ENCODE results near the gene SMARCD3. TPM values are rescaled to one million over a fixed set of nuclear protein-coding genes. Genes with fewer than 3 reads are reported as not detected.

The SMARCD3 gene
- total and polyA plus RNA-seq, 3 donors from 2014 or later, result 55.1 to 122 (median 94.0) TPM

- DNase-seq, result no peak
- Histone ChIP-seq H3K27ac (no peak overlapping the region), H3K9me3 (no peaks in the 10 kb centered on the region), H3K4me3 (no peak overlapping the region), H3K36me3 (ENCODE audit: low read depth, missing control alignments) (no peaks in the 10 kb centered on the region), H3K27me3 (no peaks in the 10 kb centered on the region), H3K4me1 (no peaks in the 10 kb centered on the region)
- intact Hi-C loops (cut with DNase I; ENCODE audit: low total_unique reads), result no loop called here
- TF ChIP-seq POLR2A (IDR thresholded peaks at IDR 0.05), result no peak
- no peak for TF ChIP-seq CTCF (IDR thresholded peaks at IDR 0.05)
- 91 to 95% methylated on average over 12 to 14 of the region's 14 CpGs for WGBS, 2 donors
Observed at GRCh38 chr7:151193203-151193978, 55.1 kb downstream of the SMARCD3 start.

- no peak for TF ChIP-seq POLR2A (IDR thresholded peaks at IDR 0.05)
Observed at GRCh38 chr7:151192002-151192539, 56.4 kb downstream of the SMARCD3 start.

GRCh38 chr7:151191544-151191943 lies 57.0 kb downstream of the SMARCD3 start:
- TF ChIP-seq POLR2A (IDR thresholded peaks at IDR 0.05), result no peak
- TF ChIP-seq CTCF (IDR thresholded peaks at IDR 0.05), result no peak
- no peaks in the 10 kb centered on the region for H3K27me3 ChIP-seq
- 83 to 87% methylated on average over 8 to 12 of the region's 12 CpGs for WGBS, 2 donors
- H3K36me3 ChIP-seq (ENCODE audit: low read depth, missing control alignments), result no peaks in the 10 kb centered on the region
- intact Hi-C loops (cut with DNase I; ENCODE audit: low total_unique reads), result no loop called here
- H3K9me3 ChIP-seq, result no peaks in the 10 kb centered on the region
- no peaks in the 10 kb centered on the region for H3K4me1 ChIP-seq
- H3K27ac ChIP-seq, result no peak overlapping the region
- no peak overlapping the region for H3K4me3 ChIP-seq
- DNase-seq, result no peak

More at GRCh38 chr7:151192002-151192539, 56.4 kb downstream of the SMARCD3 start:
- no peak overlapping the region for H3K27ac ChIP-seq
- WGBS, 2 donors, result 96 to 100% methylated on average over 1 to 23 of the region's 23 CpGs
- DNase-seq, result no peak
- intact Hi-C loops (cut with DNase I; ENCODE audit: low total_unique reads), result no loop called here
- H3K4me1 ChIP-seq, result no peaks in the 10 kb centered on the region
- H3K9me3 ChIP-seq, result no peaks in the 10 kb centered on the region
- H3K36me3 ChIP-seq (ENCODE audit: low read depth, missing control alignments), result no peaks in the 10 kb centered on the region
- H3K27me3 ChIP-seq, result no peaks in the 10 kb centered on the region
- H3K4me3 ChIP-seq, result no peak overlapping the region

GRCh38 chr7:151189038-151189437 lies 59.5 kb downstream of the SMARCD3 start:
- H3K4me1 ChIP-seq, result no peaks in the 10 kb centered on the region
- no peak for DNase-seq
- TF ChIP-seq CTCF (IDR thresholded peaks at IDR 0.05) (no peak), POLR2A (IDR thresholded peaks at IDR 0.05) (no peak)
- H3K4me3 ChIP-seq, result no peak overlapping the region
- H3K9me3 ChIP-seq, result no peaks in the 10 kb centered on the region
- H3K27me3 ChIP-seq, result no peaks in the 10 kb centered on the region
- intact Hi-C loops (cut with DNase I; ENCODE audit: low total_unique reads), result no loop called here
- WGBS, 2 donors, result 75 to 92% methylated on average over 4 of the region's 4 CpGs
- no peak overlapping the region for H3K27ac ChIP-seq
- H3K36me3 ChIP-seq (ENCODE audit: low read depth, missing control alignments), result no peaks in the 10 kb centered on the region

MicroRNA genes within 50 kb of the gene (microRNA counts, 767-probe panel; counts per million panel counts)
- microRNA hsa-miR-671-3p (0 to 152 counts per million in 2 donors), microRNA hsa-miR-671-5p (0 to 152 counts per million in 2 donors)

Other genes with a start within 250 kb of the SMARCD3 start
- gene ATG9B, start 224.2 kb downstream of the SMARCD3 start, total RNA-seq, result 10 to 100 TPM; 14.9 to 29.7 TPM
- 24.8 TPM for gene ATG9B, start 224.2 kb downstream of the SMARCD3 start, polyA plus RNA-seq (ENCODE audit: insufficient read depth, low read depth, low replicate concordance)
- gene ABCB8, start 220.2 kb downstream of the SMARCD3 start, total RNA-seq, result 10 to 100 TPM; 59.6 to 76.8 TPM
- gene ABCB8, start 220.2 kb downstream of the SMARCD3 start, polyA plus RNA-seq (ENCODE audit: insufficient read depth, low read depth, low replicate concordance), result 34.9 TPM
- 10 to 100 TPM; 27.5 to 37.9 TPM for gene ASIC3, start 200.2 kb downstream of the SMARCD3 start, total RNA-seq
- 20.8 TPM for gene ASIC3, start 200.2 kb downstream of the SMARCD3 start, polyA plus RNA-seq (ENCODE audit: insufficient read depth, low read depth, low replicate concordance)
- 10 to 100 TPM; 10.5 to 15.4 TPM for gene CDK5, start 190.8 kb downstream of the SMARCD3 start, total RNA-seq
- 7.1 TPM for gene CDK5, start 190.8 kb downstream of the SMARCD3 start, polyA plus RNA-seq (ENCODE audit: insufficient read depth, low read depth, low replicate concordance)
- 100 to 1,000 TPM; 147 to 153 TPM for gene SLC4A2, start 189.1 kb downstream of the SMARCD3 start, total RNA-seq
- 68.9 TPM for gene SLC4A2, start 189.1 kb downstream of the SMARCD3 start, polyA plus RNA-seq (ENCODE audit: insufficient read depth, low read depth, low replicate concordance)
- 100 to 1,000 TPM; 114 to 124 TPM for gene FASTK, start 167.9 kb downstream of the SMARCD3 start, total RNA-seq
- gene FASTK, start 167.9 kb downstream of the SMARCD3 start, polyA plus RNA-seq (ENCODE audit: insufficient read depth, low read depth, low replicate concordance), result 60.3 TPM
- gene TMUB1, start 165.2 kb downstream of the SMARCD3 start, total RNA-seq, result 10 to 100 TPM; 63.2 to 68.7 TPM
- gene TMUB1, start 165.2 kb downstream of the SMARCD3 start, polyA plus RNA-seq (ENCODE audit: insufficient read depth, low read depth, low replicate concordance), result 30.8 TPM
- 10 to 100 TPM; 65.6 to 90.5 TPM for gene AGAP3, start 162.2 kb downstream of the SMARCD3 start, total RNA-seq
- 44.1 TPM for gene AGAP3, start 162.2 kb downstream of the SMARCD3 start, polyA plus RNA-seq (ENCODE audit: insufficient read depth, low read depth, low replicate concordance)
- 10 to 100 TPM in 1 of 2 donors, 1 to 10 TPM in 1; 2.9 to 15.6 TPM for gene GBX1, start 81.0 kb downstream of the SMARCD3 start, total RNA-seq
- gene GBX1, start 81.0 kb downstream of the SMARCD3 start, polyA plus RNA-seq (ENCODE audit: insufficient read depth, low read depth, low replicate concordance), result 7.2 TPM
- under 1 TPM in 1 of 2 donors, not detected in 1; 0.39 TPM for gene ASB10, start 61.4 kb downstream of the SMARCD3 start, total RNA-seq
- 0.18 TPM for gene ASB10, start 61.4 kb downstream of the SMARCD3 start, polyA plus RNA-seq (ENCODE audit: insufficient read depth, low read depth, low replicate concordance)
- not detected for gene H2BK1, start 38.2 kb downstream of the SMARCD3 start, total RNA-seq
- not detected for gene H2BK1, start 38.2 kb downstream of the SMARCD3 start, polyA plus RNA-seq (ENCODE audit: insufficient read depth, low read depth, low replicate concordance)
- 10 to 100 TPM; 44.4 to 49.4 TPM for gene ABCF2, start 21.5 kb downstream of the SMARCD3 start, total RNA-seq
- gene ABCF2, start 21.5 kb downstream of the SMARCD3 start, polyA plus RNA-seq (ENCODE audit: insufficient read depth, low read depth, low replicate concordance), result 54.3 TPM
- gene CHPF2, start 16.2 kb downstream of the SMARCD3 start, total RNA-seq, result 10 to 100 TPM; 66.5 to 70.5 TPM
- gene CHPF2, start 16.2 kb downstream of the SMARCD3 start, polyA plus RNA-seq (ENCODE audit: insufficient read depth, low read depth, low replicate concordance), result 22.6 TPM
- 10 to 100 TPM; 57.9 to 59.6 TPM for gene NUB1, start 93.1 kb upstream of the SMARCD3 start, total RNA-seq
- 140 TPM for gene NUB1, start 93.1 kb upstream of the SMARCD3 start, polyA plus RNA-seq (ENCODE audit: insufficient read depth, low read depth, low replicate concordance)
- gene WDR86, start 161.3 kb upstream of the SMARCD3 start, total RNA-seq, result 10 to 100 TPM in 1 of 2 donors, 1 to 10 TPM in 1; 9.6 to 20.3 TPM
- gene WDR86, start 161.3 kb upstream of the SMARCD3 start, polyA plus RNA-seq (ENCODE audit: insufficient read depth, low read depth, low replicate concordance), result 2.8 TPM
- 1 to 10 TPM in 1 of 2 donors, under 1 TPM in 1; 0.62 to 1.7 TPM for gene CRYGN, start 191.4 kb upstream of the SMARCD3 start, total RNA-seq
- gene CRYGN, start 191.4 kb upstream of the SMARCD3 start, polyA plus RNA-seq (ENCODE audit: insufficient read depth, low read depth, low replicate concordance), result 0.44 TPM

Data from testis (tissue), 3 donors.